PFSK-1 (cell line): ENCODE measurements around the gene KCNMA1.

Experiments
- FOXP2 ChIP-seq: optimal IDR thresholded peaks from 2 replicates; pipeline ENCODE3; 2011; ENCODE audit warnings: borderline replicate concordance, control low read depth, inconsistent platforms; ENCODE audit not compliant: insufficient read depth; ENCODE audit errors: extremely low read length, extremely low read depth
- POLR2AphosphoS5 ChIP-seq: IDR thresholded peaks from 2 replicates; pipeline ENCODE4 v1.6.1; 2012; ENCODE audit warnings: low read depth, mild to moderate bottlenecking, control low read depth, low read length, moderate library complexity
- SIN3A ChIP-seq: IDR thresholded peaks from 2 replicates; pipeline ENCODE4 v1.6.1; 2012; ENCODE audit warnings: mild to moderate bottlenecking, low read length, moderate library complexity, borderline replicate concordance; ENCODE audit not compliant: insufficient read depth
- TAF1 ChIP-seq: IDR thresholded peaks from 2 replicates; pipeline ENCODE4 v1.6.1; 2012; ENCODE audit warnings: low read length, control low read depth, borderline replicate concordance; ENCODE audit not compliant: insufficient read depth
- TF ChIP-seq, protein P1 (sequence below), 2 experiments: IDR thresholded peaks; 2 replicates each; pipeline versions ENCODE4 v1.6.1 to v1.8.0; 2011 to 2012; ENCODE audit warnings: low read depth in 2 of 2, low read length in 2 of 2, control low read depth in 1 of 2, inconsistent platforms in 1 of 2, mild to moderate bottlenecking in 1 of 2, moderate library complexity in 1 of 2; ENCODE audit not compliant: insufficient read depth in 1 of 2

KCNMA1 gene

GRCh38 chr10:77347052-77347451, 290.6 kb downstream of the KCNMA1 start:
- TF ChIP-seq, protein P1, sequence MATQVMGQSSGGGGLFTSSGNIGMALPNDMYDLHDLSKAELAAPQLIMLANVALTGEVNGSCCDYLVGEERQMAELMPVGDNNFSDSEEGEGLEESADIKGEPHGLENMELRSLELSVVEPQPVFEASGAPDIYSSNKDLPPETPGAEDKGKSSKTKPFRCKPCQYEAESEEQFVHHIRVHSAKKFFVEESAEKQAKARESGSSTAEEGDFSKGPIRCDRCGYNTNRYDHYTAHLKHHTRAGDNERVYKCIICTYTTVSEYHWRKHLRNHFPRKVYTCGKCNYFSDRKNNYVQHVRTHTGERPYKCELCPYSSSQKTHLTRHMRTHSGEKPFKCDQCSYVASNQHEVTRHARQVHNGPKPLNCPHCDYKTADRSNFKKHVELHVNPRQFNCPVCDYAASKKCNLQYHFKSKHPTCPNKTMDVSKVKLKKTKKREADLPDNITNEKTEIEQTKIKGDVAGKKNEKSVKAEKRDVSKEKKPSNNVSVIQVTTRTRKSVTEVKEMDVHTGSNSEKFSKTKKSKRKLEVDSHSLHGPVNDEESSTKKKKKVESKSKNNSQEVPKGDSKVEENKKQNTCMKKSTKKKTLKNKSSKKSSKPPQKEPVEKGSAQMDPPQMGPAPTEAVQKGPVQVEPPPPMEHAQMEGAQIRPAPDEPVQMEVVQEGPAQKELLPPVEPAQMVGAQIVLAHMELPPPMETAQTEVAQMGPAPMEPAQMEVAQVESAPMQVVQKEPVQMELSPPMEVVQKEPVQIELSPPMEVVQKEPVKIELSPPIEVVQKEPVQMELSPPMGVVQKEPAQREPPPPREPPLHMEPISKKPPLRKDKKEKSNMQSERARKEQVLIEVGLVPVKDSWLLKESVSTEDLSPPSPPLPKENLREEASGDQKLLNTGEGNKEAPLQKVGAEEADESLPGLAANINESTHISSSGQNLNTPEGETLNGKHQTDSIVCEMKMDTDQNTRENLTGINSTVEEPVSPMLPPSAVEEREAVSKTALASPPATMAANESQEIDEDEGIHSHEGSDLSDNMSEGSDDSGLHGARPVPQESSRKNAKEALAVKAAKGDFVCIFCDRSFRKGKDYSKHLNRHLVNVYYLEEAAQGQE (IDR thresholded peaks at IDR 0.05; ENCODE audit: insufficient read depth in 1 of 2, low read depth in 2 of 2, low read length in 2 of 2), result no peak
- TF ChIP-seq TAF1, result no peak
- no peak for TF ChIP-seq POLR2AphosphoS5
- TF ChIP-seq FOXP2, result no peak
- TF ChIP-seq SIN3A, result no peak

- TF ChIP-seq SIN3A (no peak), POLR2AphosphoS5 (no peak), FOXP2 (no peak), TAF1 (no peak)
- TF ChIP-seq, protein P1 (IDR thresholded peaks at IDR 0.05; ENCODE audit: insufficient read depth in 1 of 2, low read depth in 2 of 2, low read length in 2 of 2), result no peak
Measured at GRCh38 chr10:77341055-77341454, 296.6 kb downstream of the KCNMA1 start.

- TF ChIP-seq TAF1 (no peak), FOXP2 (no peak), POLR2AphosphoS5 (no peak), SIN3A (no peak)
- TF ChIP-seq, protein P1 (IDR thresholded peaks at IDR 0.05; ENCODE audit: insufficient read depth in 1 of 2, low read depth in 2 of 2, low read length in 2 of 2), result no peak
Measured at GRCh38 chr10:77339166-77339565, 298.4 kb downstream of the KCNMA1 start.

DNA sequence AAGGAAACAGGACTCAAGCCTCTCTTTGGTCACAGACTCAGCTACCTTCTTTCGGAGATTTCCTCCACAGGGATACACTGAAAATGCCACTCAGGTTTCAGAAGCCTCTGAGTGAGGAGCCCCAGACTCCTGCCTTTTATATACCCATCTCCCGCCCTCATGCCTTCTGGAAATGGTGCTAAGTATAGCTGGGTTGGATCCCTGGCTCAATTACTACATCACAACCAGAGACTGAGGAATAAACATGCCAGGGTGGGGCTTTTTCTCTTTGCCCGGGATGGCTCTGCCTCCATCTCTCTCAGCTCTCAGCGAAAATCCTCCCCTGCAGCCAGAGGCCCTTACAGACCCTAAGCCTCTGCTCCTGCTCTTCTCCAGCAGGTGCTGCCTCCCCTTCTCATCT, 299.5 kb downstream of the KCNMA1 start:
- TF ChIP-seq TAF1 (no peak), FOXP2 (no peak)

DNA sequence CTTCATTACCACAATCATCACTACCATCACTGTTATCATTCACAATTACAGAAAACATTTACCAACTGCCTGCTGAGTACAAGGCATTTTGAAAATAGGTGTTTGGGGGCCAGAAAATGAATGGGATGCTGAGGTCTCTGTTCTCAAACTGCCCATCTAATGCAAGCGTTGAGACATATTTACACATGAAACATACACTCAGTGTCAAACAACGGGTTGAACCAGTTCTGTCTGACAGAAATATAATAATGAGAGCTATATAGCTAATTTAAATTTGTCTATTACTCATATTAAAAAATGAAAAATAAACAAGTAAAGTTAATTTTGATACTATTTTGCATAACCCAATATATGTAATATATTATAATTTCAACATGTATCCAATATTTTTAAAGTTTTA, 303.1 kb downstream of the KCNMA1 start:
- TF ChIP-seq FOXP2 (no peak), POLR2AphosphoS5 (no peak), TAF1 (no peak), SIN3A (no peak)
- TF ChIP-seq, protein P1 (IDR thresholded peaks at IDR 0.05; ENCODE audit: insufficient read depth in 1 of 2, low read depth in 2 of 2, low read length in 2 of 2), result no peak
